GM21576 (cell line): ENCODE data around the gene CXCL10.
"Not testable (repeated sequence)": the region's sequence is repeated elsewhere in the genome, so short reads cannot be mapped to it uniquely, and the experiment has no call there.

Experiments
- ATAC-seq: cut with Tn5 transposase; IDR thresholded peaks from one replicate; pipeline ENCODE4 v1.9.1; 2021; ENCODE audit warnings: mild to moderate bottlenecking, moderate library complexity; ENCODE audit not compliant: unreplicated experiment

Gene CXCL10

GRCh38 chr4:76023389-76023788 is at the start of gene CXCL10:
TSS of gene CXCL10 (minus strand) at chr4:76023497. CDS start at chr4:76023431, 66 bp downstream.
- ATAC-seq: no peak

GRCh38 chr4:76072760-76073159 is 49.5 kb upstream of the CXCL10 start:
- no peak for ATAC-seq

GRCh38 chr4:76067652-76068286 is 44.5 kb upstream of the CXCL10 start:
- peak; percentile 73 for ATAC-seq

- ATAC-seq: no peak
Measured at GRCh38 chr4:76066546-76066945, 43.2 kb upstream of the CXCL10 start.

GRCh38 chr4:76061982-76062381 is 38.7 kb upstream of the CXCL10 start:
- peak; percentile 65 for ATAC-seq

- ATAC-seq: no peak
Measured at GRCh38 chr4:76061421-76061820, 38.1 kb upstream of the CXCL10 start.

DNA sequence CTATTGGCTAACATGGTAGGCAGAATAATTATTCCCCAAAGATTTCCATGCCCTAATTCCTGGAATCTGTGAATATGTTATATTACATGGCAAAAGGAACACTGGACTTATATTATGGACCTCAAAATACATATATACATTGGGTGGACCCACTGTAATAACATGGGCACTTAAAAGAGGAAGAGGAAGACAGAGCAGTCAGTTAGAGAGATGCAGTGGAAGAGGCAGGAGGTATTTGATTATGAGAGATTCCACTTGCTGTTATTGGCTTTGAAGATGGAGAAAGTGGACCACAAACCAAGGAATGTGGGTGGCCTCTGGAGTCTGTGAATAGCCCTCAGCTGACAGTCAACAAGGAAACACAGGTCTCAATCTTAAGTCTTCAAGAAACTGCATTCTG is 37.2 kb upstream of the CXCL10 start:
- ATAC-seq: no peak

DNA sequence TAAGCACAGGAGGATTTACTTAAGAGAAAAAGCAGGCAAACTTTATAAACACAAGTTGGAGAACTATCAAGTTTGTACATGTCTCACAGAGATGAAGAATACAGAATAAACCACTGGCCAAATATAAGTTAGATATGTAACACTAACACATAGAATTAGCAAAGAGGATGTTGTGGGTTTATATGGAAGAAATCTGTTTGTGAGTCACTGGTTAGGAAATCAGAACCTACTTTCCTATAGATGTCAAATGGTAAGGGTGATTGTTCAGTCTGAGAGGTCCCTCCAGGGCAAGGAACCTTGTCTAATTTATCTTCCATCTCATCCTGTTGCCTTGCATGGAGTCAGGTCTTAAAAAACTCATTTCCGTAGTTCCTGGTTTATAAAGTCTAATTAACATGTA is 36.5 kb upstream of the CXCL10 start:
- no peak for ATAC-seq

- no peak for ATAC-seq
Measured at GRCh38 chr4:76058888-76059426, 35.7 kb upstream of the CXCL10 start.

DNA sequence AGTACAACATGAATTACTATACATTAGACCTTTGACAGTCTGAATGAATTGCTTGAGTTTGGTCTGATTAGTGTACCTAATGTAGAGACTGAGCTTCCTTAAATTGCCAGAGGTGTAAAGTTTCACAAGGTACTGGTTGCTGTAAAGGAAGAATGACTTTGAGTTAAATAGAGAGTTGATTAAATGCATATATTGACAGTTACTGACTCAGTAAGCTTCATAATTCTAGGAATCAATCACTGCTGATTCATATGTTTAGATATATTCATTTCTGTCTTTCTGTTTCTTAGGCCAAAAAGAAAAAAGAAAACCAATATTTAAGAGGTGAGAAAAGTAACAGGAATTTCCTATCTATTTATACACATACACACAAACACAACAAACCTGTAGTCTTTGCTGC is 35.0 kb upstream of the CXCL10 start:
- peak; percentile 40 for ATAC-seq

- no peak for ATAC-seq
Measured at GRCh38 chr4:76055421-76055820, 32.1 kb upstream of the CXCL10 start.

DNA sequence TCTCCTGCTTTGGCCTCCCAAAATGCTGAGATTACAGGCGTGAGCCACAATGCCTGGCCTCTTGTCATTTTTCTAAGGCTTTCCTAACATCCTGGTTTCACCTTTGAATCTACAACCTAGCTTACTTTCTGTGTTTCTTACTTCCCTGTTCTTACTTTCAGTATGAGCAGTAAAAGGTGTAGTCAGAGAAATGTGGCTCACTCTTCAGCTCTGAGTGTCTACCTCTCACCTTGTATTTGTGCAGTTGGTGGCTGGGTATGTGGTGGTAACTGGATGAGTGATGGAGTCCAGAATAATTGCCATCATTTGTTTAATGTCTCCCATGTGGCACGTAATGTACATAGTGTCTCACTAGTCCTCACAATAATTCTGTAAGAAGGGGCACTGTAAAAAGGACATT is 31.7 kb upstream of the CXCL10 start:
- peak; percentile 97 for ATAC-seq

- ATAC-seq: no peak
Measured at GRCh38 chr4:76053730-76054129, 30.4 kb upstream of the CXCL10 start.

DNA sequence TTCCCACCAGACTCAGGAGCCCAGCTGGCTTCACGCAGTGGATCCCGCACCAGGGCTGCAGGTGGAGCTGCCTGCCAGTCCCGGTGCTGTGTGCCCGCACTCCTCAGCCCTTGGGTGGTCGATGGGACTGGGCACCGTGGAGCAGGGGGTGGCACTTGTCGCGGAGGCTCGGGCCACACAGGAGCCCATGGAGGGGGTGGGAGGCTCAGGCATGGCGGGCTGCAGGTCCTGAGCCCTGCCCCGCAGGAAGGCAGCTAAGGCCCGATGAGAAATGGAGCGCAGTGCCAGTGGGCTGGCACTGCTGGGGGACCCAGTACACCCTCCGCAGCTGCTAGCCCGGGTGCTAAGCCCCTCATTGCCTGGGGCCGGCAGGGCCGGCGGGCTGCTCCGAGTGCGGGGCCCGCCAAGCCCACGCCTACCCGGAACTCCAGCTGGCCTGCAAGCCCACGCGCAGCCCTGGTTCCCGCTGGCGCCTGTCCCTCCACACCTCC is 27.3 kb upstream of the CXCL10 start:
- not testable (repeated sequence) for ATAC-seq

DNA sequence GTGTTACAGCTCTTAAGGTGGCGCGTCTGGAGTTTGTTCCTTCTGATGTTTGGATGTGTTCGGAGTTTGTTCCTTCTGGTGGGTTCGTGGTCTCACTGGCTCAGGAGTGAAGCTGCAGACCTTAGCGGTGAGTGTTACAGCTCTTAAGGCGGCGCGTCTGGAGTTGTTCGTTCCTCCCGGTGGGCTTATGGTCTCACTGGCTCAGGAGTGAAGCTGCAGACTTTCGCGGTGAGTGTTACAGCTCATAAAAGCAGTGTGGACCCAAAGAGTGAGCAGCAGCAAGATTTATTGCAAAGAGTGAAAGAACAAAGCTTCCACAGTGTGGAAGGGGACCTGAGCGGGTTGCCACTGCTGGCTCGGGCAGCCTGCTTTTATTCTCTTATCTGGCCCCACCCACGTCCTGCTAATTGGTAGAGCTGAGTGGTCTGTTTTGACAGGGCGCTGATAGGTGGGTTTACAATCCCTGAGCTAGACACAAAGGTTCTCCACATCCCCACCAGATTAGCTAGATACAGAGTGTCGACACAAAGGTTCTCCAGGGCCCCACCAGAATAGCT is 26.6 kb upstream of the CXCL10 start:
- ATAC-seq: not testable (repeated sequence)

DNA sequence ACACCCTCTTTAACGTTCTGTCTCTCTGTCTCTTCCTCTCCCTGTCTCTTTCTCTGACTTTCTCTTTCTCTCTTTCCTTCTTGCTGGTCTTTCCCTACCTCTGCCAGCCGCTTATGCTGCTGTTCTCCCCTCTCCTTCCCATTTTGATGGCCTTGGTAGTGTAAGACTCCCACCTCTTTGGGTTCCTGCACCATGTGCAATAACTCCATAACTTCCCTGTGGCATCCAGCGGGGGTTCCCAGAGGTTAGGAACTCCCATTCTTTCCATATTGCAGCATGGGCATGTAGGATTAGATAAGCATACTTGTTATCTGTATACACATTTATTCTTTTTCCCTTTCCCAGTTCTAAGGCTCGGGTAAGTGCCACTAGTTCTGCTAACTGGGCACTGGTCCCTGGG is 21.4 kb upstream of the CXCL10 start:
- ATAC-seq: not testable (repeated sequence)

- not testable (repeated sequence) for ATAC-seq
Measured at GRCh38 chr4:76043306-76043705, 20.0 kb upstream of the CXCL10 start.

DNA sequence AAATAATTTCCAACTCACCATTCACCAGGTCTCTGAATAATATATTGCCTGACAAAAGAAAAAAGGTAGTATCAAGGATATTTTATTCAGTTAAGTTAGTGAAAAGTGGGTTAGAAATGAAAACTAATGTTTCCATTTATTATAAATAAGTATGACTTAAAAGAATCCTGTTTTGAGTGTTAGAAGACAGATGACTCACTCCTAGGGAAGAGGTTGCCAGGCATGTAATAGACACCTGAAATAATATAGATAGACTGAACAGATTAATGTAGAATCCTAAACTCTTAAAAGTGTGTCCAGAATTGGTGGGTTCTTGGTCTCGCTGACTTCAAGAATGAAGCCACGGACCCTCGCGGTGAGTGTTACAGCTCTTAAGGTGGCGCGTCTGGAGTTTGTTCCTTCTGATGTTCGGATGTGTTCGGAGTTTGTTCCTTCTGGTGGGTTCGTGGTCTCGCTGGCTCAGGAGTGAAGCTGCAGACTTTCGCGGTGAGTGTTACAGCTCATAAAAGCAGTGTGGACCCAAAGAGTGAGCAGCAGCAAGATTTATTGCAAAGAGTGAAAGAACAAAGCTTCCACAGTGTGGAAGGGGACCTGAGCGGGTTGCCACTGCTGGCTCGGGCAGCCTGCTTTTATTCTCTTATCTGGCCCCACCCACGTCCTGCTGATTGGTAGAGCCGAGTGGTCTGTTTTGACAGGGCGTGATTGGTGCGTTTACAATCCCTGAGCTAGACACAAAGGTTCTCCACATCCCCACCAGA is 19.1 kb upstream of the CXCL10 start:
- not testable (repeated sequence) for ATAC-seq

DNA sequence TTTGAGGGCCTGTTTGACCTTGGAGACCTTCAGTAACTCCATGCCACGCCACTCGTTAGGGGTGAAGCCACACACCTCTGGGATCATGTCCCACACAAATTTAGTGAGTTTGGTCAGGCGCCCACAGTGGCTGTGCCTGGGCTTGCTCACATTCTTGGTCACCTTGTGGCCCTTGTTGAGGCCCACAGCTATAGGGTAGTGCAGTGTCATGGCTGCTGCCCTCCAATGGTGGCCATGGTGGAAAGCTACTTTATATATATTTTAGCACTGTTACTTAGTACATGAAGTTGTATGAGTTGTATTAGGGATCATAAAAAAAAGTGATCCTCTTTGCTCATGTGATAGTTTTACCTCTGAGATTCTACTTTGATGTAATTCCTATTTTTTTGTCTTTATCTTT is 13.6 kb upstream of the CXCL10 start:
- no peak for ATAC-seq

GRCh38 chr4:76035799-76036380 is 12.6 kb upstream of the CXCL10 start, which contains the start of gene CXCL11:
TSS of gene CXCL11 (minus strand) at chr4:76036070. CDS start at chr4:76035987, 83 bp downstream.
- no peak for ATAC-seq

DNA sequence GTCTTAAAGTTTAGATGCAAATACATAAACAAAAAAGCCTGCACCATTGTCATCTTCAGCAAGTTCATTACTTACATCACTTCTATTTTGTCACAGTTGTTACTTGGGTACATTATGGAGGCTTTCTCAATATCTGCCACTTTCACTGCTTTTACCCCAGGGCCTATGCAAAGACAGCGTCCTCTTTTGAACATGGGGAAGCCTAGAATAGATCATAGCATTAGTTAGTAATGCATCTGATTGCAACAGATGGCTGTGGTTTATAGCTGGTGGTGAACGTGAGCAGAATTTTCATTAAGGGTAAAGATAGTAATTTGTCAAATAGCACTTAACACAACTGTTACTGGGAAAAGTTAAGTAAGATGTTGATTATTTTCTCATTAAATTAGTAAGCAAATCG is 11.8 kb upstream of the CXCL10 start:
- no peak for ATAC-seq
